Esophagus (tissue), 2 donors: ENCODE measurements around the gene AQP6. TPM values are rescaled to one million over a fixed set of nuclear protein-coding genes. Genes with fewer than 3 reads are reported as not detected.

Source experiments
- H3K27ac ChIP-seq, 2 donors: one replicate each; pipeline ENCODE4 v1.5.1; 2013; ENCODE audit warnings: low read depth in 2 of 2, mild to moderate bottlenecking in 2 of 2, inconsistent platforms in 1 of 2, low read length in 1 of 2, moderate library complexity in 1 of 2
- H3K27me3 ChIP-seq, 2 donors: one replicate each; pipeline ENCODE4 v1.6.1; 2013; ENCODE audit warnings: low read length in 2 of 2, control low read depth in 1 of 2, mild to moderate bottlenecking in 1 of 2; ENCODE audit not compliant: insufficient read depth in 2 of 2, control insufficient read depth in 1 of 2
- H3K36me3 ChIP-seq, 2 donors: one replicate each; pipeline ENCODE4 v1.6.1; 2013; ENCODE audit warnings: low read length in 1 of 2; ENCODE audit not compliant: control insufficient read depth in 2 of 2, insufficient read depth in 2 of 2
- H3K4me1 ChIP-seq, 2 donors: one replicate each; pipeline ENCODE4 v1.6.1; 2013; ENCODE audit warnings: low read length in 1 of 2; ENCODE audit not compliant: control insufficient read depth in 2 of 2, insufficient read depth in 2 of 2
- H3K4me3 ChIP-seq, 2 donors: one replicate each; pipeline ENCODE4 v1.5.1; 2013; ENCODE audit warnings: low read length in 2 of 2, mild to moderate bottlenecking in 2 of 2, low read depth in 1 of 2, moderate library complexity in 1 of 2
- H3K9me3 ChIP-seq, 2 donors: one replicate each; pipeline ENCODE4 v1.6.1; 2013; ENCODE audit warnings: mild to moderate bottlenecking in 2 of 2, low read depth in 1 of 2, low read length in 1 of 2, moderate library complexity in 1 of 2; ENCODE audit not compliant: control insufficient read depth in 2 of 2, insufficient read depth in 1 of 2
- WGBS, 2 donors: extraction: QIAGEN DNeasy Blood & Tissue Kit; methylation state at CpG; one replicate each; pipeline ENCODE4 v1.1.7; 2013; 5-methylcytosine and 5-hydroxymethylcytosine counted together
- polyA plus RNA-seq, 2 donors: library from polyadenylated mRNA; stranded (reverse); fragments of 200-250 nt; gene quantifications; one replicate each; pipeline ENCODE4 v1.2.3, GENCODE V29; 2013
- donor health status: healthy with polysubstance abuse.
- donor health status: Bipolar disorder and iron deficiency.

AQP6 gene
- polyA plus RNA-seq, 2 donors, result 0.02 to 0.08 TPM

GRCh38 chr12:49948866-49949845 is 23.6 kb upstream of the AQP6 start:
- WGBS, 2 donors, result 89 to 91% methylated on average over 13 of the region's 13 CpGs
- Histone ChIP-seq H3K36me3 (no peaks in the 10 kb centered on the region), H3K4me3 (no peak overlapping the region), H3K27ac (no peak overlapping the region), H3K4me1 (peaks cover 0 to 10% of the 10 kb centered on the region in 2 donors), H3K9me3 (no peaks in the 10 kb centered on the region), H3K27me3 (no peaks in the 10 kb centered on the region)

DNA sequence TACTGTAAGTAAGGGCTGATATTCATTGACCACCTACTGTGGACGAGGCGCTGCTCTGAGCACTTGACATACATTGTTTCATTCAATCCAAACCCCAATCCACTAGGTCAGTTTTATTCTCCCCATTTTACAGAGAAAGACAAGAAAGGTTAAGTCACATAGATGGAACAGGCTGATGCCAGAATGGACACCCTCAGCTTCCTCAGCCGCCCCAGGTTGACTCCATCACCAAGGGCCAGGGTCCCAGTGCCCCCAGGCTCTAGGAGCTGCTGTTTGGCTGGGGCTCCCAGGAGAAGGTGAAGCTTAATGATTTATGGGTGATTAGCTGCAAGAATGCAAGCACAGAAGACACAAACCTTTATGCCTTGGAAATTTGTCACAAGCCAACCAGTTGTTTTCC is 22.9 kb upstream of the AQP6 start:
- no peak overlapping the region for H3K4me3 ChIP-seq
- H3K27me3 ChIP-seq, result no peaks in the 10 kb centered on the region
- H3K27ac ChIP-seq, result no peak overlapping the region
- H3K36me3 ChIP-seq, result no peaks in the 10 kb centered on the region
- WGBS, 2 donors, result 92 to 97% methylated on average over 3 of the region's 3 CpGs
- peaks cover 0 to 10% of the 10 kb centered on the region in 2 donors for H3K4me1 ChIP-seq
- H3K9me3 ChIP-seq, result no peaks in the 10 kb centered on the region

DNA sequence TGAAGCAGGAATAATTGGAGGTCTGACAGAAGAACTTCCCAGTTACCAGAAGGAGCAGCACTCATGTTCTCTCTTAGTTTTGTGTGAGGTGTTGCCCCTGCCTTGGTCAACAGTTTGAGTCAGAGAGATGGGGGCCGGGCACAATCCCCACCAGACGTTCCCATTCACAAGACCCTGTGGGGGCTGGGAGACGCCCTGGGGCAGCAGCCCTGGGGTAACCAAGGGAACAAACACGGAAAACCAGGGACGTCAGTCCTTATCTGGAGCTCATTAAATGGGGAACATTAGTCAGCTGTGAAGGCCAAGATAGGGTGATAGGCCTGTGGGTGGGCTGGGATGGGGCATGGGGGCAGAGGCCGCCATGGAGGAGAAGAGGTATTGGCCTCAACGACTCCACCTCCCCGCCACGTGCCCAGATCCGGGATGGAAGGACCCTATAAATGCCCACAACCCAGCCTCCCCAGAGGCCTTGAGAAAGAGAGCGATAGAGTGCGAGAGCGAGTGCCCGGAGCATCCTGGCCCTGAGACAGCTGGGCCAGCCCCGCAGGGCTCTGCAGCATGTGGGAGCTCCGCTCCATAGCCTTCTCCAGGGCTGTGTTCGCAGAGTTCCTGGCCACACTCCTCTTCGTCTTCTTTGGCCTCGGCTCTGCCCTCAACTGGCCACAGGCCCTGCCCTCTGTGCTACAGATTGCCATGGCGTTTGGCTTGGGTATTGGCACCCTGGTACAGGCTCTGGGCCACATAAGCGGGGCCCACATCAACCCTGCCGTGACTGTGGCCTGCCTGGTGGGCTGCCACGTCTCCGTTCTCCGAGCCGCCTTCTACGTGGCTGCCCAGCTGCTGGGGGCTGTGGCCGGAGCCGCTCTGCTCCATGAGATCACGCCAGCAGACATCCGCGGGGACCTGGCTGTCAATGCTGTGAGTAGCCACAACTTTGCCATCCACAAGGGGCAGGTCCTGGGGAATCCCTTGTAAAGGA is 22.2 kb upstream of the AQP6 start, which contains the start of gene AQP2:
Gene AQP2 (plus strand): TSS at position 465 of the 979 bp plus-strand sequence. CDS start 94 bp downstream, at position 559.
- H3K4me1 ChIP-seq, result peaks cover 0 to 7% of the 10 kb centered on the region in 2 donors
- H3K36me3 ChIP-seq, result no peaks in the 10 kb centered on the region
- no peaks in the 10 kb centered on the region for H3K9me3 ChIP-seq
- WGBS, 2 donors, result 88 to 90% methylated on average over 32 of the region's 32 CpGs
- H3K27me3 ChIP-seq, result peaks cover 0 to 4% of the 10 kb centered on the region in 2 donors
- H3K27ac ChIP-seq, result no peak within 1 kb of the TSS
- H3K4me3 ChIP-seq, result no peak within 1 kb of the TSS

- H3K4me1 ChIP-seq, result peaks cover 0 to 5% of the 10 kb centered on the region in 2 donors
- 81 to 82% methylated on average over 14 of the region's 14 CpGs for WGBS, 2 donors
- no peak overlapping the region for H3K4me3 ChIP-seq
- H3K36me3 ChIP-seq, result no peaks in the 10 kb centered on the region
- H3K27ac ChIP-seq, result no peak overlapping the region
- no peaks in the 10 kb centered on the region for H3K9me3 ChIP-seq
- peaks cover 0 to 7% of the 10 kb centered on the region in 2 donors for H3K27me3 ChIP-seq
Observed at GRCh38 chr12:49951411-49952240, 21.1 kb upstream of the AQP6 start.

GRCh38 chr12:49952391-49953055 is 20.2 kb upstream of the AQP6 start:
- H3K4me1 ChIP-seq, result peaks cover 0 to 5% of the 10 kb centered on the region in 2 donors
- no peak overlapping the region for H3K27ac ChIP-seq
- no peaks in the 10 kb centered on the region for H3K36me3 ChIP-seq
- H3K27me3 ChIP-seq, result peaks cover 0 to 7% of the 10 kb centered on the region in 2 donors
- 48 to 87% methylated on average over 1 of the region's 1 CpG for WGBS, 2 donors
- no peaks in the 10 kb centered on the region for H3K9me3 ChIP-seq
- H3K4me3 ChIP-seq, result no peak overlapping the region

DNA sequence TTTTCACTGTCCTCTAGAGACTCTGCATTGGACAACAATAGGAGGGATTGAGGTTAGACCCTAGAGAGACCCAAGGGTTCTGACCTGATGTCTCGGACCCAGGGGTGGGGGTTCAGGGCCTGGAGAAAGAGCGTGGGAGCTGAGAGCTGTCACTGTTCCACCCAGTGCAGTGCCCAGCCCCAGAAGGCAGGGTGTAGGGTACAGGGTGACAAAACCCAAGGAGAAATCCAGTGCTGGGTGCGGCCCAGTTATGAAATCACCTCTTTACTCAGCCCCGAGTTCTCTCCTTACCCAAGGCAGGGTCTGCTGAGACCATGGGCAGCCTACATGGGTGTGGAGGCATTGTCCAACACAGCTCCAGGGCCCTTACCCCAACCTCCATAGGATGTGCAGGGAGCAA is 19.6 kb upstream of the AQP6 start:
- Histone ChIP-seq H3K36me3 (no peaks in the 10 kb centered on the region), H3K4me3 (no peak overlapping the region), H3K27ac (no peak overlapping the region), H3K27me3 (peaks cover 0 to 7% of the 10 kb centered on the region in 2 donors), H3K9me3 (no peaks in the 10 kb centered on the region), H3K4me1 (peaks cover 0 to 4% of the 10 kb centered on the region in 2 donors)
- WGBS, 2 donors, result 75 to 79% methylated on average over 4 of the region's 4 CpGs

- no peak overlapping the region for H3K4me3 ChIP-seq
- H3K27me3 ChIP-seq, result peaks cover 0 to 7% of the 10 kb centered on the region in 2 donors
- 79 to 83% methylated on average over 21 of the region's 21 CpGs for WGBS, 2 donors
- no peaks in the 10 kb centered on the region for H3K36me3 ChIP-seq
- H3K27ac ChIP-seq, result no peak overlapping the region
- peaks cover 0 to 4% of the 10 kb centered on the region in 2 donors for H3K4me1 ChIP-seq
- H3K9me3 ChIP-seq, result no peaks in the 10 kb centered on the region
Observed at GRCh38 chr12:49953961-49954846, 18.5 kb upstream of the AQP6 start.
